OCI-LY3 (cell line): ENCODE data around the gene XAGE2.

ENCODE experiments used
- EZH2phosphoT487 ChIP-seq: fragments of 200-600 bp; shearing (Covaris generic); IDR thresholded peaks from 2 replicates; pipeline ENCODE4 v1.6.1; 2018; ENCODE audit warnings: antibody characterized with exemption, mixed run types, low read depth
- TF ChIP-seq, protein P1 (sequence below): fragments of 200-600, 300-600 bp; sonication (generic); IDR thresholded peaks from 2 replicates; pipeline ENCODE4 v1.5.1; 2014; ENCODE audit warnings: antibody characterized with exemption, low read length, low read depth

DNA sequence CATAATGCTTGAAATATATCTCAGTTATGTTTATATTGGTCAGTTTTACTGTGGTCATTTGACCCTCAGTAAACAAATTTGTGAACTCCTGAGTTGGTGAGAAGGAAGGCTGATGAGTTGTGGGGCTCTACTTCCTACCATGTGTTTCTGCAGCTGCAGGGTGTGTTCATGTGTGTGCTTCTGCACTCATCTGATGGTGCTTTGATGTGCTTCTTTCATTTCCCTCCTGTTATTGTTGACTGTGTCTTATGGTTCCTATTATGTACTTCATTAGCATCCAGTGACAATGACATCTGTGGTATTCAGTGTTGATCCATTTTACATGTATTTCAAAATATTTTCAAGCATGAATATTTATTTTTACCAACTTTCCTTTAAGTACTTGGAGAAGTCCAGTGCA is 46.5 kb downstream of the XAGE2 start:
- TF ChIP-seq, protein P1, sequence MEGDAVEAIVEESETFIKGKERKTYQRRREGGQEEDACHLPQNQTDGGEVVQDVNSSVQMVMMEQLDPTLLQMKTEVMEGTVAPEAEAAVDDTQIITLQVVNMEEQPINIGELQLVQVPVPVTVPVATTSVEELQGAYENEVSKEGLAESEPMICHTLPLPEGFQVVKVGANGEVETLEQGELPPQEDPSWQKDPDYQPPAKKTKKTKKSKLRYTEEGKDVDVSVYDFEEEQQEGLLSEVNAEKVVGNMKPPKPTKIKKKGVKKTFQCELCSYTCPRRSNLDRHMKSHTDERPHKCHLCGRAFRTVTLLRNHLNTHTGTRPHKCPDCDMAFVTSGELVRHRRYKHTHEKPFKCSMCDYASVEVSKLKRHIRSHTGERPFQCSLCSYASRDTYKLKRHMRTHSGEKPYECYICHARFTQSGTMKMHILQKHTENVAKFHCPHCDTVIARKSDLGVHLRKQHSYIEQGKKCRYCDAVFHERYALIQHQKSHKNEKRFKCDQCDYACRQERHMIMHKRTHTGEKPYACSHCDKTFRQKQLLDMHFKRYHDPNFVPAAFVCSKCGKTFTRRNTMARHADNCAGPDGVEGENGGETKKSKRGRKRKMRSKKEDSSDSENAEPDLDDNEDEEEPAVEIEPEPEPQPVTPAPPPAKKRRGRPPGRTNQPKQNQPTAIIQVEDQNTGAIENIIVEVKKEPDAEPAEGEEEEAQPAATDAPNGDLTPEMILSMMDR = no peak
- no peak for TF ChIP-seq EZH2phosphoT487
